Erythroblast (primary cell): ENCODE results near the gene PPP3CA.

ENCODE experiments used
- GATA1 ChIP-seq: IDR thresholded peaks from 2 replicates; pipeline ENCODE4 v1.6.1; 2011; ENCODE audit warnings: low read depth, mild to moderate bottlenecking, control low read depth, low read length, moderate library complexity
- POLR2A ChIP-seq: IDR thresholded peaks from 2 replicates; pipeline ENCODE4 v1.6.1; 2011; ENCODE audit warnings: mild to moderate bottlenecking, low read length

DNA sequence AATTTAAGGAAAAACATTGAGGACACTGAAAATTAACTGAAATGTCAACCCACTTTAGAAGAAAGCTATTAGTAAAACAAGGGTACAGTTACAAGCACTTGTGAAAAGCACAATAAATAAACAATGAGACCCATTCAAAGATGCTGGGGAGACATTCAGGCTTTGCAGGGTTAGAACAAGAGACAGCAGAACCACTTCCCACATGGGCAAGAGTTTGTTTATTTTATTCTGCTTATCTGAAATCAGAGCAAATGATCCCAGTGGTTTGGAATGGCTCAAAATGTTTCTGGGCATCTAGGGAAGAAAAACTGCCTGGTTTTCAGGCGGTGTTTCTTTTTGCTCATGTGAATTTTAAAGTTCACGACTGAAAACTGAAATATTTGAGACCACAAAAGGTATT is 42.4 kb downstream of the PPP3CA start:
- TF ChIP-seq POLR2A (no peak), GATA1 (no peak)
